Right atrium auricular region (tissue), 2 donors: ENCODE data around the gene CABP4. TPM values are rescaled to one million over a fixed set of nuclear protein-coding genes. Genes with fewer than 3 reads are reported as not detected.

Source experiments
- DNase-seq: peaks from one replicate; pipeline ENCODE4 v3.0.0-alpha.2; 2019; ENCODE audit warnings: low spot score
- H3K27ac ChIP-seq, 2 donors: fragments of 200-600 bp; sonication (generic); 1 replicate in 1 of 2; 2 replicates in 1 of 2; pipeline ENCODE4 v1.5.1; 2016 to 2019
- H3K27me3 ChIP-seq, 2 donors: fragments of 200-600 bp; sonication (generic); one replicate each; pipeline versions ENCODE4 v1.5.1 to v1.6.0; 2017 to 2019
- H3K36me3 ChIP-seq: fragments of 200-600 bp; sonication (generic); one replicate; pipeline ENCODE4 v1.5.1; 2016
- H3K4me1 ChIP-seq, 2 donors: fragments of 200-600 bp; sonication (generic); one replicate each; pipeline versions ENCODE4 v1.5.1 to v1.6.0; 2017 to 2019
- H3K4me3 ChIP-seq, 2 donors: fragments of 200-600 bp; sonication (generic); 1 replicate in 1 of 2; 2 replicates in 1 of 2; pipeline ENCODE4 v1.5.1; 2017 to 2019; ENCODE audit warnings: mild to moderate bottlenecking in 1 of 2, moderate library complexity in 1 of 2
- H3K9me3 ChIP-seq, 2 donors: fragments of 200-600 bp; sonication (generic); one replicate each; pipeline ENCODE4 v1.5.1; 2019
- total RNA-seq, 2 donors: library from RNA; depleted of rRNA; stranded (reverse); fragments of >200 nt; gene quantifications; one replicate each; pipeline ENCODE4 v1.1.0, GENCODE V29; 2016
- TF ChIP-seq, protein P1 (sequence below), 2 donors: fragments of 200-600 bp; sonication (generic); IDR thresholded peaks; one replicate each; pipeline ENCODE4 v1.5.1; 2019; ENCODE audit warnings: antibody characterized with exemption in 2 of 2

The CABP4 gene
- total RNA-seq, 2 donors from 2014 or later: 1.3 TPM; not detected in 1

DNA sequence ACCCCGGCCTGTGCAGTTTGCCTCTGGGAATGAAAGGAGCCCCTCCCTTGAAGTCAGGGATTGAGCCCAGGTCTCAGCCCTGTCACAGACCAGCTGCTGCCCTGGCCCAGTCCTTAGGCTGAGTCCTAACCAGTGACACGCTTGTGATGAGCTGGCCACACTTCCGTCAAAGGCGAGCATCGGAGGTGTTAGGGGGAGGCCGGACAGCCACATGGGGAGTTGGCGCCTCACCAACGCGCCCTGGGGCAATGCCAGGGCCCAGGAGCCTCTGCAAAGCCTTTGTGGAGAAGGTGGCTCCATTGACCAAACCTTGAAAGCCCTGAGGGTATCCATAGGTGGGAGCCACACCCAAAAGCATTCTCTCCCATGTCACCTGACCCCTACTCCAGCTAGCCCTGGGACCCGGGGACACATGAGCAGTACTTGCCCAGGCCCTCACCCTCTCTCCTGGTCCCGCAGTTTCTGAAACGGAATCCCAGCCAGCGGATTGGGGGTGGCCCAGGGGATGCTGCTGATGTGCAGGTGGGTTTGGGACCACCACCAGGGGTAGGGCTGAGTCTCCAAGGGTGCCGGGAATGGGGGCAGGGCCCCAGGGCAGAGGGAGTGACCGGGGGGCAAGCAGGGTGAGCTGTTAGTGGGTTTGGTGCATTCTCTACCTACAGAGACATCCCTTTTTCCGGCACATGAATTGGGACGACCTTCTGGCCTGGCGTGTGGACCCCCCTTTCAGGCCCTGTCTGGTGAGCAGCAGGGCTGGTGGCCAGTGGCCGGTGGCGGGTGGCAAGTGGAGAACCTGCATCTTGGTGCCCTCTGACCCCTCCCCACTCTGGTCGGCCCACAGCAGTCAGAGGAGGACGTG is 21.4 kb upstream of the CABP4 start:
- Histone ChIP-seq H3K27me3 (no peaks in the 10 kb centered on the region), H3K4me3 (no peak overlapping the region), H3K27ac (no peak overlapping the region), H3K9me3 (no peaks in the 10 kb centered on the region), H3K4me1 (peaks cover 0 to 38% of the 10 kb centered on the region in 2 donors), H3K36me3 (peaks cover 62% of the 10 kb centered on the region)
- no peak for DNase-seq
- TF ChIP-seq, protein P1, sequence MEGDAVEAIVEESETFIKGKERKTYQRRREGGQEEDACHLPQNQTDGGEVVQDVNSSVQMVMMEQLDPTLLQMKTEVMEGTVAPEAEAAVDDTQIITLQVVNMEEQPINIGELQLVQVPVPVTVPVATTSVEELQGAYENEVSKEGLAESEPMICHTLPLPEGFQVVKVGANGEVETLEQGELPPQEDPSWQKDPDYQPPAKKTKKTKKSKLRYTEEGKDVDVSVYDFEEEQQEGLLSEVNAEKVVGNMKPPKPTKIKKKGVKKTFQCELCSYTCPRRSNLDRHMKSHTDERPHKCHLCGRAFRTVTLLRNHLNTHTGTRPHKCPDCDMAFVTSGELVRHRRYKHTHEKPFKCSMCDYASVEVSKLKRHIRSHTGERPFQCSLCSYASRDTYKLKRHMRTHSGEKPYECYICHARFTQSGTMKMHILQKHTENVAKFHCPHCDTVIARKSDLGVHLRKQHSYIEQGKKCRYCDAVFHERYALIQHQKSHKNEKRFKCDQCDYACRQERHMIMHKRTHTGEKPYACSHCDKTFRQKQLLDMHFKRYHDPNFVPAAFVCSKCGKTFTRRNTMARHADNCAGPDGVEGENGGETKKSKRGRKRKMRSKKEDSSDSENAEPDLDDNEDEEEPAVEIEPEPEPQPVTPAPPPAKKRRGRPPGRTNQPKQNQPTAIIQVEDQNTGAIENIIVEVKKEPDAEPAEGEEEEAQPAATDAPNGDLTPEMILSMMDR (IDR thresholded peaks at IDR 0.05): no peak

DNA sequence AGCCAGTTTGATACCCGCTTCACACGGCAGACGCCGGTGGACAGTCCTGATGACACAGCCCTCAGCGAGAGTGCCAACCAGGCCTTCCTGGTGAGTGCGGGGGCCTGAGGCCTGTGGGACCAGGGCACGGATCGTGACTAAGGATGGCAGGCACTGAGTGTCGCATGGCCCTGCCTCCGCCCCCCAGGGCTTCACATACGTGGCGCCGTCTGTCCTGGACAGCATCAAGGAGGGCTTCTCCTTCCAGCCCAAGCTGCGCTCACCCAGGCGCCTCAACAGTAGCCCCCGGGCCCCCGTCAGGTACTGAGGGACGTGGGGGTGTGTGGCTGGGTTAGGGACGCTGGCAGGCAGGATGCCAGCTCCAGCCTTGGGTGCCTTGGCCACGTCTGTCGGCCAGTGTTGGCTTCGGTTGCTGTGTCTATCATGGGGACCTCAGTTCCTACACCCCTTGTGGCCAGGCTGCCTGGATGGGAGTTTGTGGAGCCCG is 20.7 kb upstream of the CABP4 start:
- Histone ChIP-seq H3K9me3 (no peaks in the 10 kb centered on the region), H3K36me3 (peaks cover 67% of the 10 kb centered on the region), H3K4me3 (no peak overlapping the region), H3K27ac (no peak overlapping the region), H3K27me3 (no peaks in the 10 kb centered on the region), H3K4me1 (peaks cover 0 to 38% of the 10 kb centered on the region in 2 donors)
- no peak for DNase-seq
- TF ChIP-seq, protein P1 (IDR thresholded peaks at IDR 0.05): no peak

DNA sequence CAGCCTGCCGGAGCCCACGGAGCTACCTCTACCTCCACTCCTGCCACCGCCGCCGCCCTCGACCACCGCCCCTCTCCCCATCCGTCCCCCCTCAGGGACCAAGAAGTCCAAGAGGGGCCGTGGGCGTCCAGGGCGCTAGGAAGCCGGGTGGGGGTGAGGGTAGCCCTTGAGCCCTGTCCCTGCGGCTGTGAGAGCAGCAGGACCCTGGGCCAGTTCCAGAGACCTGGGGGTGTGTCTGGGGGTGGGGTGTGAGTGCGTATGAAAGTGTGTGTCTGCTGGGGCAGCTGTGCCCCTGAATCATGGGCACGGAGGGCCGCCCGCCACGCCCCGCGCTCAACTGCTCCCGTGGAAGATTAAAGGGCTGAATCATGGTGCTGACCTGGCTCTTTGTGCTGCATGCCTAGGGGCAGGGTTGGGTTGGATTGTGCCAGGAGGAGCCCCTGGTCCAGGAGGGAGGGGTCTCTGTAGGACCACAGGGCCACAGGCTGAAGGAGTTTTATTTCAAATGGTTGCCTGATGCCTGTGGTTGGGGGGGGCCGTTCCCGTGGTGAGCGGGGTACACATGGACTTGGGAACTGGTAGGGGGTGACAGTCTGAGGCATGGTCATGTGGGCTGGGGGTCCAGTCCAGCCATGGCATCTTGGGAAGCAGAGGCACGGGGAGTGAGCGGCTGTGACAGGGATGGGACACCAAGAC is 20.0 kb upstream of the CABP4 start:
- no peak overlapping the region for H3K4me3 ChIP-seq
- H3K27me3 ChIP-seq: no peaks in the 10 kb centered on the region
- DNase-seq: no peak
- peaks cover 0 to 38% of the 10 kb centered on the region in 2 donors for H3K4me1 ChIP-seq
- peaks cover 69% of the 10 kb centered on the region for H3K36me3 ChIP-seq
- no peaks in the 10 kb centered on the region for H3K9me3 ChIP-seq
- no peak overlapping the region for H3K27ac ChIP-seq
- TF ChIP-seq, protein P1 (IDR thresholded peaks at IDR 0.05): no peak

DNA sequence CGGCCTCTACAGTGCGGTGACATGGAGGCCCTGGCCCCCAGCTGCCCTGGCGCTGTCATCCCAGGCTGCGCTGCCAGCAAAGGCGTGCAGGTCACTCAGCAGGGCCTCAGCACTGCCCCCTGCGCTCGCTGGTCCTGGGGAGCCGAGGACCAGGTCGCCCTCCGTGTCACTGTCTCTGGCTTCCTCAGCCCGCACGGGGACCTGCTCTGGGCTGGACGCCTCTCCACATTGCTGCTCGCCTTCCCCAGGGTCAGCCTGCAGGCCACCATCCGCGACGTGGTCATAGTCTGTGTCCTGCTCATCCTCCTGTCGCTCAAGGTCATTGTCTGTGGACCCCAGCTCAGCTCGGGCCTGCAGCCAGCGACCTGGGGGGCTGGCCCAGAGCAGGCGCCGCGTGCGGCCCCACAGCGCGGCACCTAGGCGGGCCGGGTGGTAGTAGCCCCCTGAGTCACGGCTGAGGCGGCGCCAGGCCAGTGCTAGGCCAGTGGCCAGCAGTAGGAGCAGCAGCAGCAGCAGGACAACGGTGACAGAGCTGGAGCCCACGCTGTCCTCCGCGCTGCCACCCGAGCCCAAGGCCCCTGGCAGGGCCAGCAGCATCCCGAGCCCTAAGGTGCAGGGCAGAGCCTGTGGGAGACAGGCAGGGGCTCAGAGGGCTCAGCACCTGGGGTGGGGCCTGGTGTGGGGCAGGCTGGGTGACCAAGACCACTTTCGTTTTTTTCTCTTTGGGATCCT is 19.3 kb upstream of the CABP4 start:
- no peak overlapping the region for H3K4me3 ChIP-seq
- TF ChIP-seq, protein P1 (IDR thresholded peaks at IDR 0.05): no peak

DNA sequence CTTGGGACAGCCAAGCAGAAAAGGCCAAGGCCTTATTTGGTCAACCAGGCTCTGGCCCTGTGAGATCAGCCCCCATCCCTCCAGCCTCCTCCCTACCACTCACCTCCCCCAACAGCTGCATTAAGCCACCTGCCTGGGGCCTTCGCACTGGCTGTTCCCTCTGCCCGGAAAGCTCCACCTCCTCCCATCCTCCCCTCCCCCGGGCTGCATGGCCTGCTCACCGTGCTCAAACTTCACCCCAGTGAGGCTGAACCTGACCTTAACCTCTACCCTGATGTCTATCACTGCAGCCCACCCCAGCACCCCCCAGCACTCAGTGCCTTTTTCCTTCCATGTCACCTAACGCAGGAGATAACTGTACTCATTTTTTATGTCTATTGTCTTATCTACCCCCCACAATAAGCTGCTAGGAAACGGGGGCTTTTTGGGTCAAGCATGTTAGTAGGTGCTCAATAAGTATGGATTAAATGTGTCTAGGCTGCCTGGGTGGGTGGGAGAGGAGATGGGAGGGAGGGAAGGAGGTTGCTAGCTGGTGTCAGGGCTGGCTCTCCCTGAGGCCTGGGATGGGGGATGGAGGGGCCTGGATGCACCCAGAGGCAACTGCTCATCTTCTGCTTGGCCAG is 18.6 kb upstream of the CABP4 start:
- H3K27me3 ChIP-seq: no peaks in the 10 kb centered on the region
- peaks cover 0 to 49% of the 10 kb centered on the region in 2 donors for H3K4me1 ChIP-seq
- TF ChIP-seq, protein P1 (IDR thresholded peaks at IDR 0.05): no peak
- no peak for DNase-seq
- no peak overlapping the region for H3K4me3 ChIP-seq
- H3K9me3 ChIP-seq: no peaks in the 10 kb centered on the region
- peaks cover 64% of the 10 kb centered on the region for H3K36me3 ChIP-seq
- no peak overlapping the region for H3K27ac ChIP-seq

More for the DNA sequence above, 19.3 kb upstream of the CABP4 start:
- peaks cover 65% of the 10 kb centered on the region for H3K36me3 ChIP-seq
- no peak for DNase-seq
- H3K4me1 ChIP-seq: peaks cover 0 to 42% of the 10 kb centered on the region in 2 donors
- H3K27ac ChIP-seq: no peak overlapping the region
- H3K9me3 ChIP-seq: no peaks in the 10 kb centered on the region
- H3K27me3 ChIP-seq: no peaks in the 10 kb centered on the region
